Measurements from ENCODE around the gene VPS16.

VPS16 gene

GRCh38 chr20:2879146-2879545 is 38.6 kb downstream of the VPS16 start:
- no peak for TF ChIP-seq MAX (IDR thresholded peaks at IDR 0.05; ENCODE audit: low read depth, low read length)
- no peak for DNase-seq (ENCODE audit: low read depth)
- no peak overlapping the region for H3K4me3 ChIP-seq (ENCODE audit: low read depth, low read length)

GRCh38 chr20:2880650-2881049 is 40.1 kb downstream of the VPS16 start:
- DNase-seq (ENCODE audit: low read depth), result no peak
- H3K4me3 ChIP-seq (ENCODE audit: low read depth, low read length), result no peak overlapping the region
- TF ChIP-seq MYC (IDR thresholded peaks at IDR 0.05; ENCODE audit: low read depth, low read length) (no peak), CTCF (IDR thresholded peaks at IDR 0.05; ENCODE audit: low read depth, low read length) (no peak), MAX (IDR thresholded peaks at IDR 0.05; ENCODE audit: low read depth, low read length) (no peak), POLR2A (IDR thresholded peaks at IDR 0.05; ENCODE audit: extremely low read depth, insufficient read length) (no peak)

- DNase-seq (ENCODE audit: low read depth), result no peak
- H3K4me3 ChIP-seq (ENCODE audit: low read depth, low read length), result no peak overlapping the region
- TF ChIP-seq MAX (IDR thresholded peaks at IDR 0.05; ENCODE audit: low read depth, low read length) (no peak), POLR2A (IDR thresholded peaks at IDR 0.05; ENCODE audit: extremely low read depth, insufficient read length) (no peak), MYC (IDR thresholded peaks at IDR 0.05; ENCODE audit: low read depth, low read length) (no peak), CTCF (IDR thresholded peaks at IDR 0.05; ENCODE audit: low read depth, low read length) (no peak)
These were observed 43.4 kb downstream of the VPS16 start for GRCh38 chr20:2883726-2884637.

GRCh38 chr20:2887715-2888114 is 47.2 kb downstream of the VPS16 start:
- DNase-seq (ENCODE audit: low read depth), result no peak
- TF ChIP-seq CTCF (IDR thresholded peaks at IDR 0.05; ENCODE audit: low read depth, low read length) (no peak), MAX (IDR thresholded peaks at IDR 0.05; ENCODE audit: low read depth, low read length) (no peak), POLR2A (IDR thresholded peaks at IDR 0.05; ENCODE audit: extremely low read depth, insufficient read length) (no peak), MYC (IDR thresholded peaks at IDR 0.05; ENCODE audit: low read depth, low read length) (no peak)
- H3K4me3 ChIP-seq (ENCODE audit: low read depth, low read length), result no peak overlapping the region

GRCh38 chr20:2888224-2888955 is 47.8 kb downstream of the VPS16 start:
- H3K4me3 ChIP-seq (ENCODE audit: low read depth, low read length), result no peak overlapping the region
- no peak for DNase-seq (ENCODE audit: low read depth)

More at GRCh38 chr20:2888224-2888955, 47.8 kb downstream of the VPS16 start:
- TF ChIP-seq MAX (IDR thresholded peaks at IDR 0.05; ENCODE audit: low read depth, low read length), result no peak
- TF ChIP-seq POLR2A (IDR thresholded peaks at IDR 0.05; ENCODE audit: extremely low read depth, insufficient read length), result no peak
- no peak for TF ChIP-seq CTCF (IDR thresholded peaks at IDR 0.05; ENCODE audit: low read depth, low read length)
- TF ChIP-seq MYC (IDR thresholded peaks at IDR 0.05; ENCODE audit: low read depth, low read length), result no peak
